Activated CD8-positive, alpha-beta memory T cell treated with anti-CD3 and anti-CD28 coated beads, Interleukin-2, amount 50 U/mL, for 1 hour (primary cell): ENCODE results near the gene RARA.
A peak's percentile ranks its signal among the peaks of the same experiment; 100 is the strongest.
"Not testable (repeated sequence)": the region's sequence is repeated elsewhere in the genome, so short reads cannot be mapped to it uniquely, and the experiment has no call there.

Experiments
- DNase-seq: peaks from one replicate; pipeline ENCODE4 v3.0.0-alpha.2; 2020; ENCODE audit errors: extremely low read depth

The RARA gene

DNA sequence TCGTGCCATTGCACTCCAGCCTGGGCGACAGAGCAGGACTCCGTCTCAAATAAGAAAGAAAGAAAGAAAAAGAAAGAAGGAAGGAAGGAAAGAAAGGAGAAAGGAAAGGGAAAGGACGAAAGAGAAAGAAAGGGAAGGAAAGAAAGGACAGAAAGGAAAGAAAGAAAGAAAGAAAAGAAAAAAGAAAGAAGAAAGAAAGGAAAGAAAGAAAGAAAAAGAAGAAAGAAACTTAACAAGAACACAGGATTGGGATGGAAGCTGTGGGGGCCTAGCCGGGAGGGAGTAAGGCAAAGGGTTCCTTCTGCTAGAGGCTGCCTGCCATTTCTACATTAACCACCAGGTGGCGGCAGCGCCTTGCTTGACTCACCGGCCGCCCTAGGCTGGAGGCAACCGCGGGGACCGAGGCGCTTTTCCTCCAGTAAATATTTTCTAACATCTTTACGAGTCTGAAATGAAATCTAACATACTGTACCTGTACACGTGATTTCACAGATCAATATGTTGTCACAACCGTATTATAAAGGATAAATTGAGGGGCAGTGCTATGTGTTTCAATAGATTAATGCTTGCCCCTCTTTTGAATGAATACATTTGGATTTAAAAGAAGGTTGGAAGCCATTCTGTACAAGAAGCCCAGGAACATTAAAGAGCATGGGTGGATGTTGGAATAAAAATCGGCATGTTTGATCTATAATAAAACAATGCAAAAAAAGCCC is 49.5 kb downstream of the RARA start:
- peak; percentile 65 for DNase-seq

GRCh38 chr17:40360091-40360490 is 51.1 kb downstream of the RARA start:
- DNase-seq = no peak

DNA sequence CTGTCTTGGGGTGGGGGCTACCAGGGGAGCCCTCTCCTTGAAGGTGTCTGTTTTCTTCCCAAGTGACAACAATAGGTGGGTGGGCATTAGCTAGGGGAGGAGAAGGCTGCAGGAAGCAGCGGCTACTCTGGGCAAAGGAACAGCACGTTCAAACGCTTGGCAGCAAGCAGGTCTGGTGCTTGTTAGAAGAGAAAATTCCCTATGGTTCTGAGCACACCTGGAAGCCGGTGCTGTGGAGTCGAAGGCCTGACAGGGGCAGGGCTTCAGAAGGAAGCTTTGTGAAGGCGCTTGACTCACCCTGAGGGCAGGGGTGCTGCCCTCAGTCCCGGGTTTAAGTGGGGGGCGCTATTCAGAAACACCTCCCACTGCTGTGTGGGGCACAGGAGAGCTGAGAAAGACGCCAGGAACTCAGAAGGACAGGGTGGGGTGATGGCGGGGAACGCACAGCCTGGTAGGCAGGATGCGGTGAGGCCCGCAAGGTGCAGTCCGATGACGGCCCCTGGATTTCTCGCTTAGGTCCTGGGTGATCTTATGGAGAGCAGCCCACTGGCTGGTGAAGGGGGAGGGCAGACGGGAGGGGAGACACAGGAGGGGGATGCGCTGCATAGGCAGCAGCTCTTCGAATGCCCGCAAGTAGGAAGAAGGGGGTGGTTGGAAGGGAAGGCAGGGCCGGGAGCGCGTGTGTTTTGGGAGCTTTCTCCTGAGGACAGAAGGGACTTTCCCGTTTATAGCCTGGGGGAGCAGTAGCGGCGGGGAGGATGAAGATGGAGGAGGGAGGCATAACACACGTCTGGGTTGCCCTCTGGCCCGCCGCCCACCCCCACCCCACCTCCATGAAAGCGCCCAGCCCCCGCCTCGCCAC is 52.3 kb downstream of the RARA start:
- no peak for DNase-seq

DNA sequence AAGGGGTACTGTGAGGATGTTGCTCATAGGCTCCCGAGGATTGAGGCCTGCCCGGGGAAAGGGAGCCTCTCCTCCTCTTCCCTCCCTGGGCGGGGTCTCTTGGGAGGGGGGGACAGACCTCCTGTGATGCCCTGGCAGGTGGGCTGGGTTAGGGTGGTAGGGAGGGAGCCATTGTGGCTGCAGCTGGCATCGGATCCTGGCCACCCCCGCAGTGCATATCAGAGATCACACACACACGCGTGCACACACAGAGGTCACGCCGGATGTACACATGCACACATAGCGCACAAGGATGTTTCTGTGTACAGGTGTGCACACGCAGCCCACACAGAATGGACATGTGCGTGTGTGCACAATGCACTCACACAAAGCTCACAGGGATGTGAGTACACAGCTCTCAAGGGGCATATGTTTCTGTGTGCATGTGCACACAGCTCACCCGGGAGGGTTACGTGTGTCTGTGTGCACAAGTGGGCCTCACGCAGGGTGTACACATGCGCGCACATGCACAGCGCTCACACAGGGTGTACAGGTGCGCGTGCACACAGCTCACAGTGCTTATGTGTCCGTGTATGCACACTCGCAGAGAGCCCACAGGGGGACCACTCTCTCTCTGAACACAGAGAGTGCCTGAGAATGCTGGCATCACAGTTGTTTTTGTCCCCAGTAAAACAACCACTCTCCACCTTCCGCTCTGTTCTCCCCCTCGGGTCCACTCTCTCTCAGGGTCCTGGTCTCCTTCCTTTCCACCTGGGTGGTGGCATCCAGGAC is 53.1 kb downstream of the RARA start:
- DNase-seq = no peak

- DNase-seq = no peak
Measured at GRCh38 chr17:40362696-40363110, 53.7 kb downstream of the RARA start.

- no peak for DNase-seq
Measured at GRCh38 chr17:40363111-40363827, 54.3 kb downstream of the RARA start.

DNA sequence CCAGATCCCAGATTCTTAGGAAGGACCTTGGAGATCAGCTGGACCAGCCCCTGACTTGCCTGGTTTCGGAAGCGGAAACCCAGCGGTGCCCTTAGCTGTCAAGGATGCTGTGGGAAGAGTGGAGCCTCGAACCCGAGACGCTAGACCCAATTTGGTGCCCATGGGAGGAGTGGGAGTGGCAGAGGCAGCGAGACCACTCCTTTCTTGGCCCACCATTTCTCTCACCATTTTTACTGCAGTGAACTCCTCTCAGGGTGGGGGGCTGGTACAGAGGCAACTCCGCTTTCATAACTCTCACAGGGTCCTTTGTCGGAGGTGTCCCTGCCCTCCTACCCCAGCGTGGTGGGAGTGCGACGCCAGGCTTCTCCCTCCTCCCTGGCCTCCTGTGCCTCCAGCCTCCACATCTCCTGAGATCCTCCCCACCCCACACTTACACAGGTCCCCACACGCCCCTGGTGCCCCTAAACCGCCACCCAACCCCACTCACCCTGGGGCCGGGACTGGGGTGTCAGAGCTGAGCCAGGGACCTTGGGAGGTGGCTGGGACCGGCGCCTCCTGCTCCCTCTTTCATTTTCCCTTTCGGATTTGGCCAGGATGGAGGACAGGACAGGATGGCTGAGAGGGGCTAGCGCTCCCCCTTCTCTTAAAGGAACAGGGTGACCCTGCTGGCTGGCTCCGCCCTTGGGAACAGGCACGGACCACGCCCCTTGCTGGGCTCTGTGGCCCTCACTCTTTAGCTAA is 55.3 kb downstream of the RARA start, which contains the start of gene GJD3:
TSS of gene GJD3 (minus strand) at position 617 of the 741 bp plus-strand sequence. CDS start 922 bp downstream, outside the sequence.
- no peak for DNase-seq

DNA sequence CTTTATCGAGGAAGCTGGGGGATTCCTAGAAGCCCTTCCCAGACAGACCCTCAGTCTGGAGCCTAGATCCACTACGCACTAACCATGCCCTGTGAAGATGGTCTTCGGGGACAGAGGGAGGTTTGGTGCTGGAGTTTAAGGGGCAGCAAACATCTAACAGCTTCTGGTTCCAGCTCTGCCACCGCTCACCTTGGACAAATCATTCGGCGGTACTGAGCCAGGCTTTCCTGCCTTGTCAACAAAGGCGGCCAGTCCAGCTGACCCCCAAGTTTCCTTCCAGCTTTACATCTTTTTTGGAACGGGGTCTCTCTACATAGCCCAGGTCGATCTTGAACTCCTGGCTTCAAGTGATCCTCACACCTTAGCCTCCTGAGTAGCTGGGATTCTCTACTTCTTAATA is 55.9 kb downstream of the RARA start:
- DNase-seq = no peak

- DNase-seq = no peak
Measured at GRCh38 chr17:40366076-40366860, 57.3 kb downstream of the RARA start.

DNA sequence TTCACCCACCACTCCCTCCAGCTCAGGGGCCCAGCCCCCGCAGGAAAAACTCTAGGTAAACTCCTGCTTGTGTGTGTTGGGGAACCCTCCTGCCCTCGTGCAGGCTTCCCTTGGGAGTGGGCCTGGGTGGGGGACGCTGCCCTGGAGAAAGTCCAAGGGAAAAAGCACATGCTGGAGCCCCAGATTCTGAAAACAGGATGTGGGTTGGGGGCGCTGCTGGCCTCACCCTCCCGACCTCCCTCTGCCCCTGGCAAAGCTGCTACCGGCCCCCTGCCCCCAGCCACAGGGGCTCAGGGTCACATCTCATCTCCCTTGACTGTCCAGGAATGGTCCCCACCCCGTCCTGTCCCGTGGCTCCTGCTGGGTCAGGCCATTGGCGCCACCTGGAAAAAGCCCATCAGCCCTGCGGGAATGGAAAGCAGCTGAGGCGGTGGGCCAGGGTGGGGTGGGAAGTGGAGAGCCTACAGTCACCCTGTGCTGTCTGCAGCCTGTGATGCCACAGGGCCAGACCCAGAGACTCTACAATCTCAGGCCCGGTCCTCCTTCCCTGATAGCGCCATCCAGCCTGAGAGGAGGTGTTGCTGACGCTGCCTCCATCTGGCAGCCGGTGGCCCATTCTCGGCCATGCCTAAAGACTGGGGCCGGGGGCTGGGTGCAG is 58.0 kb downstream of the RARA start:
- DNase-seq = no peak

DNA sequence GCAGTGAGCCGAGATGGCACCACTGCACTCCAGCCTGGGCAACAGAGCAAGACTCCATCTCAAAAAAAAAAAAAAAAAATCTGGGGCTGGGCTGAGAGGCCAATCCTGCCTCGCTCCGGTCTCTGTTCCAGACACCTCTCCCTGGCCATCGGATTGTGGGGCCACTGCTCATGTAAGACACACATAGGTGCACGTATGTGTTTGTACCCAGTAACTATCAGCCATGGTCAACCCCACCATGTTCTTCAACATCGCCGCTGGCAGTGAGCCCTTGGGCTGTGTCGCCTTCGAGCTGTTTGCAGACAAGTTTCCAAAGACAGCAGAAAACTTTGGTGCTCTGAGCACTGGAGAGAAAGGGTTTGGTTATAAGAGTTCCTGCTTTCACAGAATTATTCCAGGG is 58.7 kb downstream of the RARA start:
- not testable (repeated sequence) for DNase-seq

GRCh38 chr17:40369923-40370322 is 60.9 kb downstream of the RARA start:
- DNase-seq = no peak

DNA sequence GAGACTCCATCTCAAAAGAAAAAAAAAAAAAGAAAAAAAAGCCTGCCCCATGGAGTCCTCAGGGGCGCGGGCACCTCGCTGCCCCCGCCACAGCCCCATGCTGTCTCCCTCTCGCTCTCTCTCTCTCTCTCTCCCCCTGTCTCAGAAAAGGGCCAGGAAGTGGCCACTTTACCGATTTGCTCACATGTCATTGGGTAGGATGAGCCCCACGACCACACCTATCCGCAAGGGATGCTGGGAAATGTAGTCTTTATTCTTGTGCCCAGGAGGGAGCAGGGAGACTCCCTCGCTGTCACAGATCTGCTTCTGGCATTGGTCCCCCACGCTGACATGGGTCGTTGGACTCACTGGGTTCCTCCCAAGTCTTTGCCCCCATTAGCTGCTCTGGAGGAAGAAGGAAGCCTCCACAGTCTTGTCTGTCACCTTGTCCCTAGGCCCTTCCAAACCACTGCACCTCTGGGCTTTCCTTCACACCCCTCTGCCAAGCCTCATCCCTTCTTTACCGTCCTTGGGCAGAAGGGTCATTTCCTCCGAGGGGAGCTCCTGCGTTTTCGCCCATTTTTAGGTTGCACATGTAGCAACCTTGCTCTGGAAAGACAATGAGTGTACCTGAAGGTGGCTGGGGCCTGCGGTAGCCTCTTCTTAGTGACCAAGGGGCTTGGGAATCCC is 62.4 kb downstream of the RARA start:
- DNase-seq = no peak

DNA sequence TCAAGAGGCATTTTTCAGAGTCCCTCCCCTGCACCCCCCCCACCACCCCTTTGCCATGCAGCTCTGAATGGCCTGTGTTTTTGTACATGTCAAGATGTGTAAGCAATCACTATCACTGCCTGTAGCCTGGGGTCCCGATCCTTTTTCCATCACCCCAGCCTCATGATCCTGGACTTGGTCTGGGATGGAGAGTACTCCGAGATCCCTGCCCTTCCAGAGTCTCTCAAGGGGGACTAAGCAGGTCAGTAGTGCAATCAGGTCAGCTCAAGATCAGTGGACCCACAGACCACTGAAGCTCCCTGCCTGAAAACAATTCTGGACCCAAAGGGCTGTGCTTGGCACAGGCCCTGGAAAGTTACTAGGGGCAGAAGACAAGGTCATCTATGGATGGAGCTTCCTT is 63.1 kb downstream of the RARA start:
- no peak for DNase-seq

DNA sequence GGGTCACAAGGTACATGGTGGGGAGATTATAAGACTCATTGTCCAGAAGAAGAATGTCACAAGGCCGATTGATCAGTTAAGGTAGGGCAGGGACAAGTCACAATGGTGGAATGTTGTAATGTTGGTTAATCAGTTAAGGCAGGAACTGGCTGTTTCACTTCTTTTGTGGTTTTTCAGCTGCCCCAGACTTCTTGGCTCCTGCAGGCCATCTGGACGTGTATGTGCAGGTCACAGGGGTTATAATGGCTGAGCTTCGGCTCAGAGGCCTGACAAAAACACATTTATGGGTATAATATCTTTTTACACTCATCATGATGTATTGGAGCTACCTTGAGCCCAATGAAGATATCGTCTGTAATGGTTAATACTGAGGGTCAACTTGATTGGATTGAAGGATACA is 63.7 kb downstream of the RARA start:
- not testable (repeated sequence) for DNase-seq

DNA sequence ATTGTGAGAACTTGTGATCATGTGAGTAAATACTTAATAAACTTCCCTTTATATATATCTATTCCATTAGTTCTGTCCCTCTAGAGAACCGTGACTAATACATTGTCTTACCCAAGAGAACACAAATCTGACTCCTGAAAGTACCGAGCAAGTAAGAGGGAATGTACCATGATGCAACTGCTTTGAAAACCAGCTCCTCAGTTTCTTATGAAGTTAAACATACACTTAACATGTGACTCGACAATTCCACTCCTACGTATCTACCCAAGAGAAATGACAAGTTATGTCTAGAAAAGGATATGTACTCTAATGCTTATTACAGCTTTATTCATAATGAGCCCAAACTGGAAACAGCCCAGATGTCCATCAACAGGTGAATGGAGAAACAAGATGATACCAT is 64.3 kb downstream of the RARA start:
- no peak for DNase-seq

GRCh38 chr17:40373999-40374398 is 65.0 kb downstream of the RARA start:
- DNase-seq = no peak

- DNase-seq = no peak
Measured at GRCh38 chr17:40374821-40375498, 66.0 kb downstream of the RARA start.
